Measurements from ENCODE around the gene ALPG.
"Not testable (repeated sequence)": the region's sequence is repeated elsewhere in the genome, so short reads cannot be mapped to it uniquely, and the experiment has no call there.

Gene ALPG

GRCh38 chr2:232441147-232441651 is 34.6 kb downstream of the ALPG start:
- DNase-seq (ENCODE audit: low spot score) = no peak

DNA sequence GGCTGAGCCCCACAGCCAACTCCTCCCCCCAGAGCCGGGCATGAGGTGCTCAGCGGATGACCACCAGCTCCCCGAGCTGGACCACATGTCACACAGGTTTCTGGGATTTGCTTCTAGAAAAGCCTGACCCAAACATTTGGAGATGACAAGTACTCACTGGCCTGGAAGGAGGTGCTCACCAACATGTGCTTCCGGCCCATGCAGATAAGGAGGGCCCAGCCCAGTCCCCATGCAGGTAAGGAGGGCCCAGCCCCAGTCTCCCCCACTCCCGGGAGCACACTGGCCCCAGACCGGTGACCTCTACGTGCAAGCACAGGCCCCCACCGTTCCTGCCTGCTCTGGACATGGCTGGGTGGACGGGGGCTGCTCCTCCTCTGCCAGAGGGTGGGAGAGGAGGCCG is 35.3 kb downstream of the ALPG start:
- DNase-seq (ENCODE audit: low spot score) = not testable (repeated sequence)

- not testable (repeated sequence) for DNase-seq (ENCODE audit: low spot score)
Measured at GRCh38 chr2:232442431-232442830, 35.8 kb downstream of the ALPG start.

GRCh38 chr2:232443047-232443446 is 36.4 kb downstream of the ALPG start:
- not testable (repeated sequence) for DNase-seq (ENCODE audit: low spot score)

- not testable (repeated sequence) for DNase-seq (ENCODE audit: low spot score)
Measured at GRCh38 chr2:232443669-232444408, 37.2 kb downstream of the ALPG start.

GRCh38 chr2:232444409-232445148 is 37.9 kb downstream of the ALPG start:
- DNase-seq (ENCODE audit: low spot score) = peak; percentile 56

DNA sequence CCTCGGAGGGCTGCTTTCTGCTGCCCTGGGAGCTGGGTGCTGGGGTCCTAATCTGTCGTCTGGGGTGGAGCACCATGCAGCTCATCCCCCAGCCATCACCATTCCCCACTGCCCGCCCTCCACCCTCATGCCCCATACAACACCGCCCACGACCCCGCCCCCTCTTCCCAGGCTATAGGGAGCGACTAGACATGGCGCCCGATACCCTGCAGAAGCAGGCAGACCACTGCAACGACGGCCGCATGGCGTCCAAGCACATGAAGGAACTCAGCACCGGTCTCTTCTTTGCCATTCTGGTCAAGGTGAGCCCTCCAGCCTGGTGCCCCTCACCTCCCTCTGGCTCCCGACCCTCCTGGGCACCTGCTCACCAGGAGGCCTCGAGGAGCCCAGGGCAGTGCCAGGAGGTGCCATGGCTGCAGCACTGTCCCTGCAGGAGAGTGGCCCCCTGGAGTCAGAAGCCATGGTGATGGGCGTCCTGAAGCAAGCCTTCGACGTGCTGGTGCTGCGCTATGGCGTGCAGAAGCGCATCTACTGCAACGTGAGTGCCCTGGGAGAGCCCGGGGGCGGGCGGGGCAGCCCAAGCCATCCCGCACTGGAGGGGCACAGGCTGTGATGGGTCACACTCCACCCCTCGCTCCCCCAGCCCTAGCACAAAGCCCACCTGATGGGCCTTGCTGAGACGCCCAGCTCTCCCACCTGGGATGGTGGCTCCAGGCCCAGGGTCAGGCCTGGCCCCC is 38.7 kb downstream of the ALPG start:
- not testable (repeated sequence) for DNase-seq (ENCODE audit: low spot score)

- DNase-seq (ENCODE audit: low spot score) = not testable (repeated sequence)
Measured at GRCh38 chr2:232446266-232446777, 39.7 kb downstream of the ALPG start.

GRCh38 chr2:232447091-232447620 is 40.5 kb downstream of the ALPG start:
- no peak for DNase-seq (ENCODE audit: low spot score)

DNA sequence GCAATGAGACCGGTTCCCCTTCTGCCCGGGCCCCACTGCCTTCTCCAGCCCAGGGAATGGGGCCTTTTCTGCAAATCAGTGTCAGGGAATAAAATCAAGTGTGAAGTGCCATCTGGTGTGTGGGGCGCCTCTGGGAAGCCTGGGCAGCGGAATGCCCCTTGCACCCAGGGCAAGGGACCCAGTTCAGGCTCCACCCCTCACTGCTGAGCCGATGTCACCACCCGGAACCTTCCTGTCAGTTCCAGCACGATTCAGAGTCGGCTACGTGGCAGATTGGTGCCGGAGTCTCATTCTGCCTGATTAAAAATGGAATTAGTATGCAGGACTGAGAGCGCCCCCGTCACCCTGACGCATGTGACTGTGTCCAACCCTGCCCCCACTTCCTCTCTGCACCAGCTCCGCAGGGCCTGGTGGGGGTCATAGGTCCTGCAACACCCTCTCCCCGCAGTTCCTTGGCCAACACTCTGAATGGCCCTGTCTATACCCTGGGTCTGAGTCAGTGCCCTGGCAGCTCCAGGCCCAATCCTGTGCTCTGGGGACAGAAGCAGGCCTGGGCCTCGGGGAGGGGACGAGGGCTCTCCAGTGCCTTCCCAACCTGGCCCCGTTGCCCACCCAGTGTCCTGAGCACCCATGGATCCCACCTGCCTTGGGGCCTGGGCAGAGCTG is 41.1 kb downstream of the ALPG start:
- no peak for DNase-seq (ENCODE audit: low spot score)

DNA sequence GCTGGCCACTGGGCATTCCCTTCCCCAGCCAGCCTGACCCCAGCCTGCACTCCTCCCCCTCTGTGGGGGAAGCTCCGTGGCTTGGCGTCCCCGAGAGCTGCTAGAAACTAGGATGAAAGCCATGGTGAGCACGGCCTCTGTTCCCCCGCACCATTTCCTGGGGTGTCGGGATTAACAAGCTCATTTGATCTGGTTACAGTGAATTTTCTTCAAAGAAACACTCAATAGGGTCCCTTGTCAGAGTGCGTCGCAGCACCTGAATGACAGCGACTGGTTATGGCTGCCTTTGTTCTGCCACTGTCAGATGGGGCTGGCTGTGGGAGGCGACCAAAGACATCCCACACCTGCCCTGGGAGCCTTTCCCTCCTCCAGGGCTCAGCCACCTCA is 41.7 kb downstream of the ALPG start:
- no peak for DNase-seq (ENCODE audit: low spot score)

DNA sequence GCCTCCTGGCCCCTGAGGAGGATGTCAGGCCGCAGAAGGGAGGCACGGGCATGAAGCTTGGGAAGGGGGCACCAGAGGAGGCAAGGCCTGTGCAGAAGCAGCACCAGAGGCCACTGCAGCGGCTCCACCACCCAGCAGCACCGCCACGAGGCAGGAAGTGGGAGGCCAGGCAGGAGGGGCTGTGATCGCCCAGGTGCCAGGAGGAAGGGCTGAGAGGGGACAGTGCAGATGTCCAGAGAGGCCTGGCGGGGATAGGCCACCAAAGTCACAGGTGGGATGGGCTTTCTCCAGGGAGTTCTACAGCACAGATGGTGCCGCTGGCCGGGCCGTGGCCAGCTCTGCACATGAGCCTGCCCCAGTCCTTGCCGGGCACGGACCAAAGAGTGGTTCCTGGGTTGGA is 43.3 kb downstream of the ALPG start:
- DNase-seq (ENCODE audit: low spot score) = no peak

DNA sequence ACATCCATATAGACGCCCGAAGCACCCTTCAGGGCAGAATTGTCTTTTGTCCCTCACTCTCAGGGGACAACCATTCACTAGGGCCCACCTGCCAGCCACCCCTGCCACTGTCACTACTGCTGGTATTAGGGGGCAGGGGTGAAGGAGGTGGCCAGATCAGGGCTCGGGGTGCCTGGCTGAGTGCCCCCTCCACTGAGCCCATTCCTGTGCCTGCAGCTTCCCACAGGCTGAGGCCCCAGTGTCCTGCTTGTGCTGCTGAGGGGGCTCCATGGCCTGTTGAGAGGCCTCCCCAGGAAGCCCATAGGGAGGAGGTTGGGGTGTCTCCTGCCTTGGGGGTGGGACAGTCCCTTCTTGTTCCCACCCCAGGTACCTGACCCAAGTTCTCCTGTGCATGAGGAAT is 45.0 kb downstream of the ALPG start:
- not testable (repeated sequence) for DNase-seq (ENCODE audit: low spot score)

DNA sequence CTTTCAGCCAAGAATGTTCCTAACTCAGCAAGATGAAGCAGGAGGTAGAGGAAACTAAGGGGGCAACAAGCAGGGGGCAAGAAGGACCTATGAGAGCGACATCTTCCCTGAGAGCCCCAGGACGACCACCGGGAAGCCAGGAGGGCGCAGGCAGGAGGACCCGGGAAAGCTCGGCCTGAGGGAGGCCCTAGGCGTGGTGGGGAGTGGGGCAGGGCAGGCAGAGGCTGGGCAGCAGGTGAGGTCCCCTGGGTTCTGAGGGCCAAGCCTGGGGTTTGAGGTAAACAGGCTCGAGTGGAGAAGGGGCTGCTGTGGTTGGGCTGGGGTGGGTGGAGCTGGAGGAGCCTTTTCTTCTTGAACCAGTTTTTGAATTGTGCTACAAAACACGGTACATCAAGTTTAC is 48.0 kb downstream of the ALPG start:
- no peak for DNase-seq (ENCODE audit: low spot score)

GRCh38 chr2:232455426-232456255 is 49.0 kb downstream of the ALPG start, which contains the start of gene ALPI:
TSS of gene ALPI (plus strand) at chr2:232456153. CDS start at chr2:232456200, 47 bp downstream.
- no peak for DNase-seq (ENCODE audit: low spot score)

DNA sequence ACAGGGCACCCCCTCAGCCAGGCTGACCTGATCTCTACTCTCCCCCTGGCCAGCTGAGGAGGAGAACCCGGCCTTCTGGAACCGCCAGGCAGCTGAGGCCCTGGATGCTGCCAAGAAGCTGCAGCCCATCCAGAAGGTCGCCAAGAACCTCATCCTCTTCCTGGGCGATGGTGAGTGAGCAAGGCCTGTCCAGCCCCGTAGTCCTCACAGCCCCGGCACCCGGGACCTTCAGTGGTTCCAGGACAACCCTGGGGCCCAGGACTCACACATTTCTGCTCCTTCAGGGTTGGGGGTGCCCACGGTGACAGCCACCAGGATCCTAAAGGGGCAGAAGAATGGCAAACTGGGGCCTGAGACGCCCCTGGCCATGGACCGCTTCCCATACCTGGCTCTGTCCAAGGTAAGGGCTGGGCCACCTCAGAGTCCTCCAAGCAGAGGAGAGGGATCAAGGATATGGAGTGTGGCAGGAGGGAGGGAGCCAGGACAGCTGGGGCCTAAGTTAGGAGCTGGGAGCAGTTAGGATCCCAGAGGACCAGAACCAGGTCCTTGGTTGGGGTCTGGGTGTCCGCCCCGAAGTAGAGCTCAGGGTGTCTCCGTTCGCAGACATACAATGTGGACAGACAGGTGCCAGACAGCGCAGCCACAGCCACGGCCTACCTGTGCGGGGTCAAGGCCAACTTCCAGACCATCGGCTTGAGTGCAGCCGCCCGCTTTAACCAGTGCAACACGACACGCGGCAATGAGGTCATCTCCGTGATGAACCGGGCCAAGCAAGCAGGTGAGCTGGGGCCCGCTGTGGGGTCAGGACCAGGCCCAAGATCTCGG is 49.9 kb downstream of the ALPG start:
- DNase-seq (ENCODE audit: low spot score) = no peak

DNA sequence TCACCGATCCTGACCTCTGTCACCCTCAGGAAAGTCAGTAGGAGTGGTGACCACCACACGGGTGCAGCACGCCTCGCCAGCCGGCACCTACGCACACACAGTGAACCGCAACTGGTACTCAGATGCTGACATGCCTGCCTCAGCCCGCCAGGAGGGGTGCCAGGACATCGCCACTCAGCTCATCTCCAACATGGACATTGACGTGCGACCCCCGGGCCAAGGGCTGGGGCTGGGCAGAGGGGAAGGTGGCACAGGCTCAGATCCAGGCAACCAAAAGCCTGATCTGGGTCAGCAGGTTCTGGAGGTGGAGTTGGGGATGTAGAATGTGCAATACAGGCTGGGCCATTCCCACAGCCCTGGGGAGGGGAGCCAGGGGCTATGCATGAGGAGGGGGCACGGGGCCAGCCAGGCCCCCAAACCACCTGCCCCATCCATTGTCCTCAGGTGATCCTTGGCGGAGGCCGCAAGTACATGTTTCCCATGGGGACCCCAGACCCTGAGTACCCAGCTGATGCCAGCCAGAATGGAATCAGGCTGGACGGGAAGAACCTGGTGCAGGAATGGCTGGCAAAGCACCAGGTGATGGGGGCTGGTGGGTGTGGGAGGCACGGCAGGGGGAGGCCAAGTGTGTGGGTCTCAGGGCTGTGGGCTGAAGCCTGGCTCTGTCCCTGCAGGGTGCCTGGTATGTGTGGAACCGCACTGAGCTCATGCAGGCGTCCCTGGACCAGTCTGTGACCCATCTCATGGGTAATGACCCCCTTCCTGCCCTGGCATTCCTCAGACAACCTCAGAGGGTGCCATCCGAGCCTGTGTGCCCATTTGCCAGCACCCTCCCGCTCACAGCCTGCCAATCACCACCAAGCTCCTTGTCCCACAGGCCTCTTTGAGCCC is 50.7 kb downstream of the ALPG start:
- no peak for DNase-seq (ENCODE audit: low spot score)

GRCh38 chr2:232458051-232458660 is 51.5 kb downstream of the ALPG start:
- DNase-seq (ENCODE audit: low spot score) = no peak
